ENCODE results near the gene C10orf67.

- TF ChIP-seq POLR2A (IDR thresholded peaks at IDR 0.05; ENCODE audit: low read length) (no peak), GATA1 (IDR thresholded peaks at IDR 0.05; ENCODE audit: low read depth, low read length) (no peak)
Measured at GRCh38 chr10:23364378-23364777, 19.8 kb upstream of the C10orf67 start.
